ENCODE measurements around the gene UBE2QL1.

Gene UBE2QL1

DNA sequence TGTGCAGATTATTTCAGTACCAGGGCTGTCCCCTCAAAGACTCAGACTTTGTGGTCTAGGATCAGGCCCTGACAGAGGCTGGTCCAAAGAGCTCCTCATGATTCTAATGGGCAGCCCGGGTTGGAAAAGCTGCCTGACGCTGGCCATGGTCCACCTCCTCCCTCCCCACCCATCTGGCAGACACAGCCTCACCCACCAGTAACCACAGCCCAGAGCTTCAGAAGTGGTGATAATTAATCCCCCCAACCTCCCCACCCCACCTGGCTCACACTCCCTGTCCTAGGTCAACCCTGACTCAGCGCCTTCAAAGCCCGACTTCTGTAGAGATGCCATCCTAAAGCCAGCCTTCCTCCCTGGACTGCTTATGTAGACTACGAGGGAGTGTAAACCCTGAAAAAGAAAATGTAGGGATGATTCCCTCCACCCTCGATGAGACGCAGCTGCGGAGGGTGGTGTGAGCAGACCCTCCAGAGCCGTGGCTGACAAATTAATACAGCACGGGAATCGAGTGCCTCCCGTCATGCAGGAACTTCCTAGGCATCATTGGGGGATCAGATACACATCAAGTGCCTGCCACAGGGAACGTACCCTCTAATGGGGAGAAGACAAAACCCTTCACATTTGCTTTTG lies 7.0 kb downstream of the UBE2QL1 start:
- DNase-seq (ENCODE audit: low spot score), result no peak

GRCh38 chr5:6456766-6457370 lies 8.2 kb downstream of the UBE2QL1 start:
- DNase-seq (ENCODE audit: low spot score), result no peak

DNA sequence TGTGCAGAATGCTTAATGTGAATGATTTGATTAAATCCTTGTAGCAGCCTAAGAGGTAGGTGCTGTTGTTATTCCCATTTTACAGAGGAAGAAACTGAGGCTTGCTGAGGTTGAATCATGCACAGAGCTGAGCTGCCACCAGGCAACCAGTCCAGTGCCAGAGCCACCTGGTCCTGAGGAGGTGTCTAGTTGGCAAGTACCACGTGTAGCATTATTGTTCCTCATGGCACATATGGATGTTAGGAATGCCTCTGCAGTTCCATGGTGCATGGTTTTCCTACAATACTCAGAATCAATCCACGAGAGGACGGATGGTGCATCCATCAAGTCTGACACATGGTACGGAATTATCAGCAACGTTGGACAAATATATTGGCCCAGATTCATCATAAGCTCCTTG lies 8.9 kb downstream of the UBE2QL1 start:
- no peak for DNase-seq (ENCODE audit: low spot score)

DNA sequence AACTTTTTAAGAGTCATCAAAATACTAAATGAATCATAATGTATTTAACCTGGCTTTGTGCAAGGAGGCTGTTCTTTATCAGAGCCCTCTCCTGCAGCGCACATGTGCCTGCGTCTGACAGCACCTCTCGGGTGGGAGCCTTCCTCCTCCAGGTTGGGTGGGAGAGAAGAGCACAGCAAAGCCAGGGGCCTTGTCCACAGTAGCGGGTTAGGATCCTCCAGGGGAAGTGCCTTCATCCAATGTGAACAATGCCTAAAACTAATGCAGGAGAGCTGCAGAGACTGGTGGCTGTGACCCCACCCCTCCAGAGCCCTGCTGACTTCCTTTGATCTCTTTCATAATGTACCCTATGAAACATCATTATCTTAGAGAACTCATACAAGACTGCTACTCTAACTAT lies 10.2 kb downstream of the UBE2QL1 start:
- no peak for DNase-seq (ENCODE audit: low spot score)

- DNase-seq (ENCODE audit: low spot score), result no peak
Measured at GRCh38 chr5:6459896-6460295, 11.2 kb downstream of the UBE2QL1 start.

GRCh38 chr5:6461006-6461405 lies 12.3 kb downstream of the UBE2QL1 start:
- DNase-seq (ENCODE audit: low spot score), result no peak

DNA sequence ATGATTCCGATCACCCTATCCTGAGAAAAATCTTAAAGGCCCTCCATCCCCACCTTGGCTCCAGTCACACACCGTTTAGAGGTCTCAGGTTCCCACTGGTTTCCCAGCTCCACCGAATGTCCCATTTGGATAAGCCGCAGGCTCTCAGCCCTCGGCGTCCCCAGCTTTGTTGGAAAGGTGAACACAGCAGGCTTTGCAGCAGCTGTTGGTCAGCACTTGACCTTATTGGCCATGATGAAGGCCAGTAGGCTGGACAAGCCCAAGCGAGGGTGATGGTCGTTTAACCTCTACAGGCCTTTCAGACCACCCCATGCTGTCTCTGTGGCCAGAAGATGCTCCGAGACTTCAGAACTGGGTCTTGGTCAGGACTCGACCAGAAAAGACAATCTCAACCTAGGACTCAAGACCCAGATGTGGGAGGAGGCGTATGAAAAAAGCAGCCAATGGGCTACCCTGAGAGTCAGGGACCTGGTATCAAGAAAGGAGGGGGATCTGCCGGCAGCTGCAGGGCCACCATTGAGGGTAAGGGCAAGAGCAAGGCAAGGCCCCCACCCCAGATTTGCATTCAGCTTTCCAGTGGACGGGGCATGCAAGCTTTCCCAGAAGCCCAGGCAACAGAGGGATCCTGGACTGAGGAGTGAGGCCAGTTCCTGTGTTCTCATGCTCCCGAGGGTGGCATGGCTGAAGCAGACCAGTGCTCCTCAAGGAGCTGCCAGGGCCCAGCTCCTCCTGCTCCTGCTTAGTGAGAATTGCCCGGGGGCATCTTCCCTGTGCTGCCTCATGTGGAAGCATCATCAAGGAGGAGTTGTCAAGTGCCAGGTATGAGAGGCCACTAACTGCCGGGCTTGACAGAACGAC lies 13.4 kb downstream of the UBE2QL1 start:
- DNase-seq (ENCODE audit: low spot score), result no peak

GRCh38 chr5:6462671-6463070 lies 14.0 kb downstream of the UBE2QL1 start:
- DNase-seq (ENCODE audit: low spot score), result no peak

- no peak for DNase-seq (ENCODE audit: low spot score)
Measured at GRCh38 chr5:6464441-6464840, 15.8 kb downstream of the UBE2QL1 start.

DNA sequence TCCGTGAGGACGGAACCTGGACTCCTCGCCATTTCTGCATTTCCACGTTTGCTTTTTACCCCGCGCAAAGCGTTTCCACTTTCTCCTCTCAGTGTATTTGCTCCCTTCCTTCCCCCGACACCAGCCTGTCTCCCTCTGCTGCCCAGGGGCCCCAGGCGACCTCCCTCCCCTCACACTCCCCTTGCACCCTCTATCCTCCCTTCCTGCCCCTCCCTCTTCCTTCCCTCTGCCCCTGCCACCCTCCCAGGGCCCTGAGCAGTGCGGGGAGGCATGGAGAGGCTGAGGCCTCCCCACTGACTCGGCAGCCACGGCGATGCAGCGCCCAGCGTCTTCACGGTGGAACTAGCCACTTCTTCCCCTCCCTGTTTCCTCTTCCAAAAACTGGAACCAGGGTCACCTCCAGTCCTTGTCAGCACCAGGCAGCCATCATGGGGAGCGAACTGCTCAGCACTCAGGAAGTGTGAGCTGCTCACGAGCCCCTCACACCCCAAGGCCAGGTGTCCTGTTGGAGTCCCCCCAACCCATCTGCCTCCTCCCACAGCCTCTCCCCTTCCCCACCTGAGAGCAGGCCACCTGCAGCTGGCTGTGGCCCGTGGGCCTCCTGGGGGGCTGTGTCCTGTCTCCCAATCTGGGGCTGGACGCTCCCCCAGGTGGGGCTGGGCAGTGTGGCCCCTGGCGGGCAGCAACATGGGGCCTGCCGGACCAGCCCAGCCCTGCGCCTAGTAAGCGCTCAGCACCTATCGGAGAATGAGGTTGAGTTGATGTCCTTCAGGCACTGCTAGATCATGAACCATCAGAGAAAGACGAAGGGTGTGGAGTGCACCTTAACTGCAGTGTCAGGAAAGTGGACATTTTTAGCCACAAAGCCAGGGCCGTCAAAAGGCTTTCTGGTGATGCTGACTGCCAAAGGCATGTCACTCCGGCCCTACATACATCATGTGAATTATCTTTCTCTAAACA lies 17.5 kb downstream of the UBE2QL1 start:
- no peak for DNase-seq (ENCODE audit: low spot score)

GRCh38 chr5:6466975-6467567 lies 18.4 kb downstream of the UBE2QL1 start:
- no peak for DNase-seq (ENCODE audit: low spot score)

- DNase-seq (ENCODE audit: low spot score), result no peak
Measured at GRCh38 chr5:6467591-6467990, 18.9 kb downstream of the UBE2QL1 start.

DNA sequence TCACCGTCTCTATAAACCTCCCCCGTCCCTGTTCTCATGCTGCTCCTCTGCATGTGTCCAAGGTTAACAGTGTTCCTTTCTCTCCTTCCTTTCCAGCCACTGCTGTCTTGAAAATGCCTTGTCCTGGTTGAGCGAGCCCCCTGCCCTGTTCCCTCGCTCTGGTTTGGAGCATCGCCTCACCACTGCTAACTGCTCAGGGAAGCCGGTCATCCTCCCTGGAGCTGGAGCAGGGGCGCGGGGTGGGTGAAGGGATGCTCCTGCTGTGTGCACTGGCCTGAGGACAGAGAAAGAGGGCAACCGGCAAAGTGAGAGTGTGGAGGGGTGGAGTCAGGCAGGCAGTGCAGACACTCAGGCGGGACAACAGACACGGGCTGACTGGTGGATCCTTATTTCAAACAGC lies 19.4 kb downstream of the UBE2QL1 start:
- DNase-seq (ENCODE audit: low spot score), result no peak

DNA sequence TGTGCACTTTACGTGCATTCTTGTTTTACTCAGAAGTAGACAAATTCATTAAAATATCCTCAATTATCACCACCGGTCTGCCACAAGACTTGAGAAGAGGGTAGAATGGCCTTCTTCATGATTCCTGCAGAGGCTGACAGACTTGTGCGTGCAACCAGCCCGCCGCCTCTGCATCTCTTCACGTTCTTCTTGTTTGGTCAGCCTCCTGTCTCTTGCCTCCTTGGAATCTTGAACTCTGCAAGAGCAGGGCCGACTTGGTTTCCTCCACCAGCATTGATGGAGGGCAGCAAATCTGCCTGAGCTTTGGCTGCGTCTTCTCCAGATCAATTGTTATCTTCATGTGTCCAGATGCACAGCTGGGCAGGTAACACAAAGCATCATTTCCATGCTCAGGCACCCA lies 20.2 kb downstream of the UBE2QL1 start:
- DNase-seq (ENCODE audit: low spot score), result no peak

- DNase-seq (ENCODE audit: low spot score), result peak; percentile 15
Measured at GRCh38 chr5:6469836-6470235, 21.2 kb downstream of the UBE2QL1 start.

DNA sequence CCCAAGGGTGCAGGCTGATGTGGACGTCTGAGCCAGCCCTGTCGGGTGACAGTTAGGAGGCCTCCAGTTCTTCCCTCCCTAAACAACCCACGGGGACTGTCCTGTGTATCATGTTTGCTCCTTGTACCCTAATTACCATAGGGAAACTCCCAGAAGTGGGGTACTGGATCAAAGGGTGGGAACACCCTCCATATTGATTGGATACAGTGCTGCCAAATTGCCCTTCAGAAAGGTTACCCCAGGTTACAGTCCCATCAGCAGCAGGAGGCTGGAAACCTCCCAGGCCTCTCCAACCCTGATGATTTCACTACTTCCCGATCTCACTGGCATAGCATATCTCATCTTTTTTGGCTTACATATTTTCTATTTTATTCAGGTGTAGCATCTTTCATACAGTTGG lies 22.0 kb downstream of the UBE2QL1 start:
- no peak for DNase-seq (ENCODE audit: low spot score)

DNA sequence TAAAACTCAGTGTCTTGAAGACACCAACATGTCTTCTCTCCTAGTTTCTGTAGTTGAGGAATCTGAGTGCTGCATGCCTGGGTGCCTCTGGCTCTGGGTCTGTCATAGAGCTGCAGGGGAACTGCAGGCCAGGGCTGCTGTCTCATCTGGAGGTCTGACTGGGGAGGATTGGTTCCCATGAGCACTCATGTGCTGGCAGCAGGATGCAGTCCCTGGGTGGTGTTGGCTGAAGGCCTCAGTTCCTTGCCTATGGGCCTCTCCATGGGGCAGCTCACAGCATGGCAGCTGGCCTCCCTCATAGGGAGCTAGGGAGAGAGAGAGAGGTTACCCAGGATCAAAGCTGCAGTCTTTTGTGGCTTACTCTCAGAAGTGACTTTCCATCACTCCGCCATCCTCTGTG lies 22.6 kb downstream of the UBE2QL1 start:
- DNase-seq (ENCODE audit: low spot score), result no peak

DNA sequence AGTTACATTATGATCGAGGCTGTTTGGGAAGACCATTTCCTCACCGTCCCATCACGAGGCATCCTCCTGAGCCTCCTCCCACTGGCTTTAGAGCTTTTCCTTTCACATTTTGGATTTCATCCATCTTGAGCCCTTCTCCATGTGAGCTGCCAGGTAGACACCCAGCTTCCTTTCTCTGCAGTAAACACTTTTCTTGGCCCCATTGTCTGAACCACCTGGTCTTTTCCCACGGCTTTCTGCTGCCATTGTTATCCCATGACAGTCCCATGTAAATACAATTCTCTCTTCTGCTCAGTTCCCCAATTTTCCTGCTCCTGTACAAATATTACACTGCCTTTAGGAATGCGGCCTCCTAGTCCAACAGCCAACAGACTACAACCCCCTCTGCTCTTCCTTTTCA lies 24.1 kb downstream of the UBE2QL1 start:
- no peak for DNase-seq (ENCODE audit: low spot score)

- DNase-seq (ENCODE audit: low spot score), result no peak
Measured at GRCh38 chr5:6473284-6473683, 24.6 kb downstream of the UBE2QL1 start.

GRCh38 chr5:6475626-6476312 lies 27.1 kb downstream of the UBE2QL1 start:
- DNase-seq (ENCODE audit: low spot score), result no peak

DNA sequence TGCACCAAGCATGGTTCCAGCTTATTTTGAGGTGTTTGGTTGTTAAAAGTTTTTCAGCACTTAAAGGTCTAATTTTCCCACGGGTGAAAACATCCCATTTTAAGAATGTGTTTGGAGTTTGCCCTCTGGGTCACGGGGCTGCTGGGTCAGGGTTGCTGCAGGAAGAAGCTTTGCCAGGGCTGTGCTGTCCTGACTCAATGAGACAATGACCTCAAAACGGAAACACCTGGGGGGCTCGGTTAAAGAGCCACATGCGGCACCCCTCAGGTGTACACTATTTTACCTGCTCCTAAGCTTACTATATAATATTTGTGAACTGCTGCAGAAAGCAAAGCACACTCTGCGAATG lies 27.6 kb downstream of the UBE2QL1 start:
- DNase-seq (ENCODE audit: low spot score), result no peak
